Stomach (tissue), 4 donors: ENCODE measurements around the gene GGCX.

ENCODE experiments used
- CTCF ChIP-seq, 7 experiments: fragments of 450-650 bp in 4 of 7; fragments of 200-600 bp in 3 of 7; sonication (generic) in 3 of 7; IDR thresholded peaks; one replicate each; pipeline ENCODE4 v1.5.1; 2016 to 2019; ENCODE audit warnings: antibody characterized with exemption in 7 of 7, control low read depth in 2 of 7, mild to moderate bottlenecking in 1 of 7
- POLR2A ChIP-seq, 4 donors: fragments of 450-650 bp; IDR thresholded peaks; one replicate each; pipeline ENCODE4 v1.6.1; 2016; ENCODE audit warnings: antibody characterized with exemption in 4 of 4, control low read depth in 2 of 4, mild to moderate bottlenecking in 1 of 4, moderate library complexity in 1 of 4

- peak in 1 of 7 experiments; percentile 7 for TF ChIP-seq CTCF (IDR thresholded peaks at IDR 0.05)
- TF ChIP-seq POLR2A (IDR thresholded peaks at IDR 0.05): no peak
Observed at GRCh38 chr2:85537600-85538506, 23.4 kb downstream of the GGCX start.
